ENCODE measurements around the gene SRL. TPM values are rescaled to one million over a fixed set of nuclear protein-coding genes. Genes with fewer than 3 reads are reported as not detected.

The SRL gene
- total and polyA plus RNA-seq, 11 donors = 218 to 760 (median 491) TPM

- intact Hi-C loops (cut with DNase I) = loop anchor here in 4 of 10 donors (5.0 to 10.0 kb wide), 4 partner anchors 63 to 212 kb away; no protein-coding TSS in a partner anchor
- H3K9me3 ChIP-seq = no peaks in the 10 kb centered on the region
- H3K27me3 ChIP-seq = no peaks in the 10 kb centered on the region
- DNase-seq (peak in 2 of 5 donors; percentile 11 to 13), ATAC-seq (peak in 3 of 4 donors; percentile 5 to 35 (median 35))
- H3K4me3 ChIP-seq = no peak overlapping the region
- 74 to 84% (median 76%) methylated on average over 4 of the region's 4 CpGs for WGBS, 4 donors
- peak overlapping the region in 2 of 12 donors; percentile 29 to 32 for H3K27ac ChIP-seq
- H3K36me3 ChIP-seq = peaks cover 0 to 79% (median 18%) of the 10 kb centered on the region in 9 donors
- H3K4me1 ChIP-seq = peaks cover 0 to 21% (median 7%) of the 10 kb centered on the region in 12 donors
- TF ChIP-seq, protein P1, sequence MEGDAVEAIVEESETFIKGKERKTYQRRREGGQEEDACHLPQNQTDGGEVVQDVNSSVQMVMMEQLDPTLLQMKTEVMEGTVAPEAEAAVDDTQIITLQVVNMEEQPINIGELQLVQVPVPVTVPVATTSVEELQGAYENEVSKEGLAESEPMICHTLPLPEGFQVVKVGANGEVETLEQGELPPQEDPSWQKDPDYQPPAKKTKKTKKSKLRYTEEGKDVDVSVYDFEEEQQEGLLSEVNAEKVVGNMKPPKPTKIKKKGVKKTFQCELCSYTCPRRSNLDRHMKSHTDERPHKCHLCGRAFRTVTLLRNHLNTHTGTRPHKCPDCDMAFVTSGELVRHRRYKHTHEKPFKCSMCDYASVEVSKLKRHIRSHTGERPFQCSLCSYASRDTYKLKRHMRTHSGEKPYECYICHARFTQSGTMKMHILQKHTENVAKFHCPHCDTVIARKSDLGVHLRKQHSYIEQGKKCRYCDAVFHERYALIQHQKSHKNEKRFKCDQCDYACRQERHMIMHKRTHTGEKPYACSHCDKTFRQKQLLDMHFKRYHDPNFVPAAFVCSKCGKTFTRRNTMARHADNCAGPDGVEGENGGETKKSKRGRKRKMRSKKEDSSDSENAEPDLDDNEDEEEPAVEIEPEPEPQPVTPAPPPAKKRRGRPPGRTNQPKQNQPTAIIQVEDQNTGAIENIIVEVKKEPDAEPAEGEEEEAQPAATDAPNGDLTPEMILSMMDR (IDR thresholded peaks at IDR 0.05) = no peak
Measured at GRCh38 chr16:4194661-4195060, 47.2 kb downstream of the SRL start.

DNA sequence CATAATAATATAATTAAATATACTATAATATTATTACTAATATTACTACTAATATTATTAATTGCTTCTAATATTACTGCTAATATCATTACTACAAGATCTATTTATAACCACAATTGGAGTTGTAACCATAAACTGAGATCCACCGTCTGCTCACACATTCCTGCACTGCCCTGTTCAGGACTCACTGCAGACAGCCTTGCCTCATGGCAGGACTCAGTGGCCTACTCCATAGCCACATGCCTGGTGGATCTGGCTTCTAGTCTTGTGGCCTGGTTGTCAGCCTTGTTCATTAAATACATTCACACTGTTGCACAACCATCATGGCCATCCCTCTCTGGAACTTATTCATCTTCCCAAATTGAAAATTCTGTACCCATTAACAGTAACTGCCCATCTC lies 48.0 kb downstream of the SRL start:
- WGBS, 4 donors = 49 to 64% (median 52%) methylated on average over 1 of the region's 1 CpG
- intact Hi-C loops (cut with DNase I) = loop anchor here in 4 of 10 donors (5.0 to 10.0 kb wide), 4 partner anchors 63 to 212 kb away; no protein-coding TSS in a partner anchor
- peak overlapping the region in 1 of 12 donors; percentile 29 for H3K27ac ChIP-seq
- no peaks in the 10 kb centered on the region for H3K27me3 ChIP-seq
- DNase-seq (peak in 2 of 5 donors; percentile 8 to 10), ATAC-seq (no peak)
- H3K9me3 ChIP-seq = no peaks in the 10 kb centered on the region
- TF ChIP-seq POLR2A (IDR thresholded peaks at IDR 0.05) = no peak
- TF ChIP-seq, protein P1 (IDR thresholded peaks at IDR 0.05) = no peak
- H3K36me3 ChIP-seq = peaks cover 0 to 78% (median 18%) of the 10 kb centered on the region in 9 donors
- H3K4me1 ChIP-seq = peaks cover 0 to 23% (median 7%) of the 10 kb centered on the region in 12 donors
- no peak overlapping the region for H3K4me3 ChIP-seq

DNA sequence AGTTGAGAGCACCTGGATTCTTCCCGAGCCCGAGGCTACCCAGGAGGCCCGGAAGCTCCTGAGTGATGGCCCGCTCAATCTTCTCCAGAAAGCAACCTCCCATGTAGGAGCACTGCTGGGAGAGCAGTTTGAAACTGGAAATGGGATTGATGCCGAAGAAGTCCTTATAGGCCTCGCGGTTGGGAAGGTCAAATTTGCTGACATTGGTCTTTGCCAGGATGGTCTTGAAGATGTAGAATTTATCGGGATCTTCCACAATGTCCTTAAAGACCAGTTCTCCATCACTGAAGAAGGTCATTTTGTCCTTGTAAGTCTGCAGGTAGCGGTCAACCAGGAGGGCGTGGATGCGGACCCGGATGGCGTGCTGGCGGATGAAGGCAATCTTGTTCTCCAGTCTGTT lies 49.7 kb downstream of the SRL start:
- Histone ChIP-seq H3K4me3 (no peak overlapping the region), H3K27ac (peak overlapping the region in 2 of 12 donors; percentile 28 to 48), H3K27me3 (peaks cover 0 to 5% (median 0%) of the 10 kb centered on the region in 9 donors), H3K9me3 (no peaks in the 10 kb centered on the region), H3K36me3 (peaks cover 0 to 66% (median 10%) of the 10 kb centered on the region in 9 donors), H3K4me1 (peaks cover 0 to 23% (median 7%) of the 10 kb centered on the region in 12 donors)
- ATAC-seq = no peak
- TF ChIP-seq POLR2A (IDR thresholded peaks at IDR 0.05) = no peak
- intact Hi-C loops (cut with DNase I) = loop anchor here in 4 of 10 donors (5.0 to 10.0 kb wide), 4 partner anchors 65 to 210 kb away; no protein-coding TSS in a partner anchor
- peak in 2 of 5 donors; percentile 9 to 31 for DNase-seq
- 92 to 95% (median 95%) methylated on average over 14 of the region's 14 CpGs for WGBS, 4 donors

DNA sequence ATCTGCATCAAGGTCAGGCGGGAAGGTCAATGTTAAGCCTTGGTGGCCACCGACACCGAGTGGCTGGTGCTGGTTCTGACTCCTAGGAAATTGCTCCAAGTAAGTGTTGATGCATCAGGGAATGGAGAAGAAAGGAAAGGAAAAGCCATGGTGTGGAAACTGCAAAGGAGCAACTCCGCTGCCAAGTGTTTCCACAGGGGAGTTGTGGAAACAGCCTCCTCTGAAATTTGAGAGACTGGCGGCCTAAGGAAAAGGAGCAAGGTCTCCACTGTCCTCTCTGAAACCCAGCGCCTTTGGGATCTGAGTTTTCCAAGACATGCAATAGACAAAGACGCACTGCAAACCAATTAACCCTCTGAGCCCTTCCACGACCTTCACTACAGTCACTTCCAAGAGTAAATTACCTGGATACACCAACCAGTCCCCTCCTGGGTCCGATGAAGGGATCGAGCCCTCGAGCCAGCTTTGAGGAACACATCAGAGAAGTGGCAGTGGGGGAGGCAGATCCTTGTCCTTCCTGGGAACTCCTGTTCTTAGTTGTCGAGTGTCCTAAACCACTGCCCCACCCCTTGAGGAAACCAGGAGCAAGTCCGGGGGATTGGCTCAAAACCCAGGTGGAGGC lies 51.1 kb downstream of the SRL start:
- no peak for TF ChIP-seq POLR2A (IDR thresholded peaks at IDR 0.05)
- TF ChIP-seq, protein P1 (IDR thresholded peaks at IDR 0.05) = no peak
- intact Hi-C loops (cut with DNase I) = loop anchor here in 4 of 10 donors (5.0 to 10.0 kb wide), 4 partner anchors 66 to 209 kb away; no protein-coding TSS in a partner anchor
- no peak overlapping the region for H3K4me3 ChIP-seq
- ATAC-seq (peak in 2 of 4 donors; percentile 2 to 4), DNase-seq (peak in 2 of 5 donors; percentile 19 to 23)
- H3K27ac ChIP-seq = peak overlapping the region in 6 of 12 donors; percentile 27 to 48 (median 36)
- WGBS, 4 donors = 68 to 78% (median 74%) methylated on average over 10 to 13 of the region's 13 CpGs
- H3K9me3 ChIP-seq = no peaks in the 10 kb centered on the region
- peaks cover 0 to 63% (median 10%) of the 10 kb centered on the region in 9 donors for H3K36me3 ChIP-seq
- H3K4me1 ChIP-seq = peaks cover 0 to 23% (median 7%) of the 10 kb centered on the region in 12 donors
- H3K27me3 ChIP-seq = peaks cover 0 to 12% (median 0%) of the 10 kb centered on the region in 9 donors

Measured in heart left ventricle (tissue), 16 donors.